HUES6 (cell line): ENCODE results near the gene CADM3.
A peak's percentile ranks its signal among the peaks of the same experiment; 100 is the strongest.

ENCODE experiments used
- H3K27ac ChIP-seq: 2 replicates; pipeline ENCODE4 v1.7.0; 2013; ENCODE audit warnings: low read depth, mild to moderate bottlenecking, low read length, inconsistent platforms
- H3K27me3 ChIP-seq: 2 replicates; pipeline ENCODE4 v1.6.1; 2013; ENCODE audit warnings: low read length; ENCODE audit not compliant: control insufficient read depth, insufficient read depth
- H3K36me3 ChIP-seq: 2 replicates; pipeline ENCODE4 v1.6.1; 2013; ENCODE audit warnings: low read length; ENCODE audit not compliant: control insufficient read depth, insufficient read depth
- H3K4me1 ChIP-seq: 2 replicates; pipeline ENCODE4 v1.6.1; 2013; ENCODE audit warnings: low read length; ENCODE audit not compliant: control insufficient read depth, insufficient read depth
- H3K4me3 ChIP-seq: 2 replicates; pipeline ENCODE4 v1.5.1; 2013; ENCODE audit warnings: low read depth, low read length
- H3K9ac ChIP-seq: one replicate; pipeline ENCODE4 v1.6.1; 2013; ENCODE audit warnings: mild to moderate bottlenecking, low read length
- H3K9me3 ChIP-seq: 2 replicates; pipeline ENCODE4 v1.6.1; 2013; ENCODE audit warnings: low read depth, low read length; ENCODE audit not compliant: control insufficient read depth, insufficient read depth

The CADM3 gene

GRCh38 chr1:159152031-159152430, 19.4 kb upstream of the CADM3 start:
- no peak overlapping the region for H3K4me3 ChIP-seq
- H3K27ac ChIP-seq = no peak overlapping the region

GRCh38 chr1:159161001-159161718, 10.3 kb upstream of the CADM3 start:
- Histone ChIP-seq H3K36me3 (no peaks in the 10 kb centered on the region), H3K27ac (no peak overlapping the region), H3K9me3 (no peaks in the 10 kb centered on the region), H3K9ac (no peak overlapping the region), H3K4me1 (peaks cover 7% of the 10 kb centered on the region; the same call in 1 of the 2 replicates), H3K4me3 (no peak overlapping the region), H3K27me3 (no peaks in the 10 kb centered on the region; the same call in 1 of the 2 replicates)

More at GRCh38 chr1:159152031-159152430, 19.4 kb upstream of the CADM3 start:
- H3K36me3 ChIP-seq = no peaks in the 10 kb centered on the region
- H3K4me1 ChIP-seq = no peaks in the 10 kb centered on the region
- H3K9ac ChIP-seq = no peak overlapping the region
- no peaks in the 10 kb centered on the region for H3K9me3 ChIP-seq
- no peaks in the 10 kb centered on the region for H3K27me3 ChIP-seq

- Histone ChIP-seq H3K27ac (no peak overlapping the region), H3K9me3 (no peaks in the 10 kb centered on the region), H3K36me3 (no peaks in the 10 kb centered on the region), H3K4me1 (peaks cover 7% of the 10 kb centered on the region; the same call in 1 of the 2 replicates), H3K27me3 (no peaks in the 10 kb centered on the region; the same call in 1 of the 2 replicates), H3K9ac (no peak overlapping the region), H3K4me3 (no peak overlapping the region)
Measured at GRCh38 chr1:159161719-159162026, 9.7 kb upstream of the CADM3 start.

- H3K9ac ChIP-seq = no peak overlapping the region
- H3K9me3 ChIP-seq = no peaks in the 10 kb centered on the region
- H3K27me3 ChIP-seq = no peaks in the 10 kb centered on the region; the same call in 1 of the 2 replicates
- H3K4me3 ChIP-seq = no peak overlapping the region
- peaks cover 7% of the 10 kb centered on the region; the same call in 1 of the 2 replicates for H3K4me1 ChIP-seq
- no peak overlapping the region for H3K27ac ChIP-seq
- no peaks in the 10 kb centered on the region for H3K36me3 ChIP-seq
Measured at GRCh38 chr1:159162516-159163265, 8.7 kb upstream of the CADM3 start.

- Histone ChIP-seq H3K4me1 (peaks cover 7% of the 10 kb centered on the region; the same call in 1 of the 2 replicates), H3K9me3 (no peaks in the 10 kb centered on the region), H3K27me3 (peaks cover 10% of the 10 kb centered on the region), H3K27ac (no peak overlapping the region), H3K36me3 (no peaks in the 10 kb centered on the region), H3K4me3 (no peak overlapping the region), H3K9ac (no peak overlapping the region)
Measured at GRCh38 chr1:159163614-159164228, 7.7 kb upstream of the CADM3 start.

- Histone ChIP-seq H3K4me3 (no peak overlapping the region), H3K4me1 (peaks cover 14% of the 10 kb centered on the region), H3K36me3 (no peaks in the 10 kb centered on the region), H3K9me3 (no peaks in the 10 kb centered on the region), H3K27me3 (peaks cover 48% of the 10 kb centered on the region), H3K9ac (no peak overlapping the region), H3K27ac (no peak overlapping the region)
Measured at GRCh38 chr1:159168043-159168442, 3.4 kb upstream of the CADM3 start.

- H3K4me3 ChIP-seq = peak overlapping the region; percentile 97
- peaks cover 12% of the 10 kb centered on the region for H3K4me1 ChIP-seq
- peaks cover 72% of the 10 kb centered on the region for H3K27me3 ChIP-seq
Measured at GRCh38 chr1:159170639-159171038, 776 bp upstream of the CADM3 start.

GRCh38 chr1:159171688-159172501, 480 bp downstream of the CADM3 start:
- no peak overlapping the region for H3K27ac ChIP-seq

More at GRCh38 chr1:159170639-159171038, 776 bp upstream of the CADM3 start:
- no peak overlapping the region for H3K27ac ChIP-seq
- H3K36me3 ChIP-seq = no peaks in the 10 kb centered on the region
- H3K9ac ChIP-seq = no peak overlapping the region
- H3K9me3 ChIP-seq = no peaks in the 10 kb centered on the region

GRCh38 chr1:159172614-159173291, 1.3 kb downstream of the CADM3 start:
- no peaks in the 10 kb centered on the region for H3K36me3 ChIP-seq
- peaks cover 73% of the 10 kb centered on the region for H3K27me3 ChIP-seq
- peak overlapping the region; percentile 97 for H3K4me3 ChIP-seq
- H3K27ac ChIP-seq = no peak overlapping the region
- H3K9ac ChIP-seq = peak overlapping the region; percentile 22
- peaks cover 12% of the 10 kb centered on the region for H3K4me1 ChIP-seq
- H3K9me3 ChIP-seq = no peaks in the 10 kb centered on the region

More at GRCh38 chr1:159171688-159172501, 480 bp downstream of the CADM3 start:
- Histone ChIP-seq H3K9me3 (no peaks in the 10 kb centered on the region), H3K9ac (no peak overlapping the region), H3K27me3 (peaks cover 73% of the 10 kb centered on the region), H3K4me1 (peaks cover 12% of the 10 kb centered on the region), H3K4me3 (peak overlapping the region; percentile 97), H3K36me3 (no peaks in the 10 kb centered on the region)

GRCh38 chr1:159173320-159173719, 1.9 kb downstream of the CADM3 start:
- peaks cover 67% of the 10 kb centered on the region for H3K27me3 ChIP-seq
- H3K4me1 ChIP-seq = peaks cover 12% of the 10 kb centered on the region
- no peak overlapping the region for H3K9ac ChIP-seq
- peak overlapping the region; percentile 97 for H3K4me3 ChIP-seq
- no peak overlapping the region for H3K27ac ChIP-seq
- no peaks in the 10 kb centered on the region for H3K36me3 ChIP-seq
- no peaks in the 10 kb centered on the region for H3K9me3 ChIP-seq
